ENCODE data around the gene PDAP1.

- TF ChIP-seq, protein P1, sequence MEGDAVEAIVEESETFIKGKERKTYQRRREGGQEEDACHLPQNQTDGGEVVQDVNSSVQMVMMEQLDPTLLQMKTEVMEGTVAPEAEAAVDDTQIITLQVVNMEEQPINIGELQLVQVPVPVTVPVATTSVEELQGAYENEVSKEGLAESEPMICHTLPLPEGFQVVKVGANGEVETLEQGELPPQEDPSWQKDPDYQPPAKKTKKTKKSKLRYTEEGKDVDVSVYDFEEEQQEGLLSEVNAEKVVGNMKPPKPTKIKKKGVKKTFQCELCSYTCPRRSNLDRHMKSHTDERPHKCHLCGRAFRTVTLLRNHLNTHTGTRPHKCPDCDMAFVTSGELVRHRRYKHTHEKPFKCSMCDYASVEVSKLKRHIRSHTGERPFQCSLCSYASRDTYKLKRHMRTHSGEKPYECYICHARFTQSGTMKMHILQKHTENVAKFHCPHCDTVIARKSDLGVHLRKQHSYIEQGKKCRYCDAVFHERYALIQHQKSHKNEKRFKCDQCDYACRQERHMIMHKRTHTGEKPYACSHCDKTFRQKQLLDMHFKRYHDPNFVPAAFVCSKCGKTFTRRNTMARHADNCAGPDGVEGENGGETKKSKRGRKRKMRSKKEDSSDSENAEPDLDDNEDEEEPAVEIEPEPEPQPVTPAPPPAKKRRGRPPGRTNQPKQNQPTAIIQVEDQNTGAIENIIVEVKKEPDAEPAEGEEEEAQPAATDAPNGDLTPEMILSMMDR (IDR thresholded peaks at IDR 0.05; ENCODE audit: low read depth, low read length, missing input control) = no peak
- TF ChIP-seq EGR1 (IDR thresholded peaks at IDR 0.05; ENCODE audit: low read depth in 2 of 2) (no peak), SP1 (IDR thresholded peaks at IDR 0.05) (no peak), MAX (IDR thresholded peaks at IDR 0.05) (no peak), TAF1 (conservative IDR thresholded peaks at IDR 0.05) (no peak), YY1 (IDR thresholded peaks at IDR 0.05) (no peak)
These were observed 1.4 kb upstream of the PDAP1 start for GRCh38 chr7:99409806-99410205.

Data from liver (tissue), 3 donors.